Activated CD4-positive, alpha-beta T cell treated with anti-CD3 and anti-CD28 coated beads for 48 hours (primary cell): ENCODE results near the gene ABHD6.
"Not testable (repeated sequence)": the region's sequence is repeated elsewhere in the genome, so short reads cannot be mapped to it uniquely, and the experiment has no call there.

Source experiments
- DNase-seq: peaks from one replicate; pipeline ENCODE4 v3.0.0-alpha.2; 2020

Gene ABHD6

GRCh38 chr3:58243976-58244585, 6.5 kb downstream of the ABHD6 start:
- DNase-seq, result no peak

- no peak for DNase-seq
Observed at GRCh38 chr3:58246148-58247047, 8.8 kb downstream of the ABHD6 start.

- no peak for DNase-seq
Observed at GRCh38 chr3:58249358-58250092, 11.9 kb downstream of the ABHD6 start.

- no peak for DNase-seq
Observed at GRCh38 chr3:58250093-58250707, 12.6 kb downstream of the ABHD6 start.

- no peak for DNase-seq
Observed at GRCh38 chr3:58251631-58252035, 14.0 kb downstream of the ABHD6 start.

GRCh38 chr3:58254144-58254543, 16.6 kb downstream of the ABHD6 start:
- no peak for DNase-seq

GRCh38 chr3:58256061-58256460, 18.5 kb downstream of the ABHD6 start:
- DNase-seq, result no peak

- no peak for DNase-seq
Observed at GRCh38 chr3:58256511-58256910, 18.9 kb downstream of the ABHD6 start.

- DNase-seq, result no peak
Observed at GRCh38 chr3:58258392-58259055, 20.9 kb downstream of the ABHD6 start.

GRCh38 chr3:58260261-58260731, 22.7 kb downstream of the ABHD6 start:
- DNase-seq, result peak; percentile 35

- DNase-seq, result no peak
Observed at GRCh38 chr3:58260733-58261132, 23.1 kb downstream of the ABHD6 start.

- DNase-seq, result no peak
Observed at GRCh38 chr3:58261954-58262666, 24.5 kb downstream of the ABHD6 start.

- no peak for DNase-seq
Observed at GRCh38 chr3:58266577-58266976, 29.0 kb downstream of the ABHD6 start.

GRCh38 chr3:58267543-58267942, 30.0 kb downstream of the ABHD6 start:
- not testable (repeated sequence) for DNase-seq

- no peak for DNase-seq
Observed at GRCh38 chr3:58269356-58269755, 31.8 kb downstream of the ABHD6 start.

GRCh38 chr3:58270485-58270884, 32.9 kb downstream of the ABHD6 start:
- DNase-seq, result no peak

GRCh38 chr3:58271901-58272501, 34.4 kb downstream of the ABHD6 start:
- DNase-seq, result peak; percentile 13

- DNase-seq, result no peak
Observed at GRCh38 chr3:58272891-58273290, 35.3 kb downstream of the ABHD6 start.

- DNase-seq, result not testable (repeated sequence)
Observed at GRCh38 chr3:58273362-58273761, 35.8 kb downstream of the ABHD6 start.

- no peak for DNase-seq
Observed at GRCh38 chr3:58274027-58274614, 36.5 kb downstream of the ABHD6 start.

- DNase-seq, result no peak
Observed at GRCh38 chr3:58281069-58281468, 43.5 kb downstream of the ABHD6 start.
